Dendritic cell treated with granulocyte-macrophage colony-stimulating factor and Interleukin-4, amounts not matched to agents 40 ng/mL and 50 ng/mL, for 4 days (primary cell): Measurements from ENCODE around the gene IGF2BP2.
"Not testable (repeated sequence)": the region's sequence is repeated elsewhere in the genome, so short reads cannot be mapped to it uniquely, and the experiment has no call there.

ENCODE experiments used
- H3K27ac Mint-ChIP-seq: one replicate; pipeline ENCODE4 v1.8.0; 2022; ENCODE audit warnings: mild to moderate bottlenecking, mixed read lengths
- H3K27me3 Mint-ChIP-seq: one replicate; pipeline ENCODE4 v1.8.0; 2022; ENCODE audit warnings: mild to moderate bottlenecking, mixed read lengths
- H3K36me3 Mint-ChIP-seq: one replicate; pipeline ENCODE4 v1.8.0; 2022; ENCODE audit warnings: low read depth, mixed read lengths
- H3K4me1 Mint-ChIP-seq: one replicate; pipeline ENCODE4 v1.8.0; 2022; ENCODE audit warnings: low read depth, mixed read lengths
- H3K4me3 Mint-ChIP-seq: one replicate; pipeline ENCODE4 v1.8.0; 2022; ENCODE audit warnings: mild to moderate bottlenecking, moderate library complexity, mixed read lengths
- H3K9me3 Mint-ChIP-seq: one replicate; pipeline ENCODE4 v1.8.0; 2022; ENCODE audit warnings: mixed read lengths
- intact Hi-C: fragments of 100-400 bp; cut with micrococcal nuclease; formaldehyde crosslinking; loops from one replicate; pipeline ENCODE4 v1.15.0; 2022

The IGF2BP2 gene

GRCh38 chr3:185663929-185664328, 160.9 kb downstream of the IGF2BP2 start:
- Mint-ChIP-seq H3K27ac (no peak overlapping the region), H3K4me1 (peaks cover 25% of the 10 kb centered on the region), H3K4me3 (no peak overlapping the region), H3K9me3 (no peaks in the 10 kb centered on the region), H3K36me3 (peaks cover 6% of the 10 kb centered on the region), H3K27me3 (no peaks in the 10 kb centered on the region)
- intact Hi-C loops: no loop called here

- Mint-ChIP-seq H3K27me3 (no peaks in the 10 kb centered on the region), H3K9me3 (no peaks in the 10 kb centered on the region), H3K4me3 (no peak overlapping the region), H3K27ac (no peak overlapping the region), H3K36me3 (peaks cover 6% of the 10 kb centered on the region), H3K4me1 (peaks cover 35% of the 10 kb centered on the region)
- intact Hi-C loops: no loop called here
Observed at GRCh38 chr3:185661772-185662171, 163.1 kb downstream of the IGF2BP2 start.

GRCh38 chr3:185661296-185661695, 163.5 kb downstream of the IGF2BP2 start:
- H3K27me3 Mint-ChIP-seq, intact Hi-C loops, H3K9me3 Mint-ChIP-seq, H3K4me3 Mint-ChIP-seq, H3K27ac Mint-ChIP-seq: not testable (repeated sequence)
- Mint-ChIP-seq H3K36me3 (peaks cover 10% of the 10 kb centered on the region), H3K4me1 (peaks cover 35% of the 10 kb centered on the region)

- Mint-ChIP-seq H3K27me3 (no peaks in the 10 kb centered on the region), H3K4me1 (peaks cover 31% of the 10 kb centered on the region), H3K4me3 (peak overlapping the region; percentile 37), H3K36me3 (peaks cover 13% of the 10 kb centered on the region), H3K9me3 (no peaks in the 10 kb centered on the region), H3K27ac (peak overlapping the region; percentile 20)
- intact Hi-C loops: loop anchor here (1.0 kb wide), 1 partner anchor 108 kb away; no protein-coding TSS in a partner anchor
Observed at GRCh38 chr3:185659942-185660921, 164.6 kb downstream of the IGF2BP2 start.

GRCh38 chr3:185658943-185659342, 165.9 kb downstream of the IGF2BP2 start:
- Mint-ChIP-seq H3K4me3 (no peak overlapping the region), H3K36me3 (peaks cover 13% of the 10 kb centered on the region), H3K27me3 (no peaks in the 10 kb centered on the region), H3K4me1 (peaks cover 26% of the 10 kb centered on the region), H3K9me3 (no peaks in the 10 kb centered on the region), H3K27ac (peak overlapping the region; percentile 20)
- intact Hi-C loops: no loop called here

- H3K4me1 Mint-ChIP-seq: peaks cover 26% of the 10 kb centered on the region
- no peaks in the 10 kb centered on the region for H3K9me3 Mint-ChIP-seq
- peaks cover 13% of the 10 kb centered on the region for H3K36me3 Mint-ChIP-seq
- H3K27me3 Mint-ChIP-seq: no peaks in the 10 kb centered on the region
- intact Hi-C loops: no loop called here
- peak overlapping the region; percentile 20 for H3K27ac Mint-ChIP-seq
- no peak overlapping the region for H3K4me3 Mint-ChIP-seq
Observed at GRCh38 chr3:185658504-185658912, 166.3 kb downstream of the IGF2BP2 start.

- Mint-ChIP-seq H3K36me3 (peaks cover 13% of the 10 kb centered on the region), H3K4me1 (peaks cover 26% of the 10 kb centered on the region), H3K4me3 (no peak overlapping the region), H3K27me3 (no peaks in the 10 kb centered on the region), H3K27ac (peak overlapping the region; percentile 20), H3K9me3 (no peaks in the 10 kb centered on the region)
- intact Hi-C loops: no loop called here
Observed at GRCh38 chr3:185657691-185658503, 166.9 kb downstream of the IGF2BP2 start.

- H3K27ac Mint-ChIP-seq: no peak overlapping the region
- H3K4me1 Mint-ChIP-seq: peaks cover 26% of the 10 kb centered on the region
- H3K27me3 Mint-ChIP-seq: no peaks in the 10 kb centered on the region
- H3K9me3 Mint-ChIP-seq: no peaks in the 10 kb centered on the region
- no peak overlapping the region for H3K4me3 Mint-ChIP-seq
- intact Hi-C loops: no loop called here
- peaks cover 13% of the 10 kb centered on the region for H3K36me3 Mint-ChIP-seq
Observed at GRCh38 chr3:185657211-185657610, 167.6 kb downstream of the IGF2BP2 start.

- intact Hi-C loops: no loop called here
- Mint-ChIP-seq H3K27me3 (no peaks in the 10 kb centered on the region), H3K36me3 (peaks cover 13% of the 10 kb centered on the region), H3K9me3 (no peaks in the 10 kb centered on the region), H3K4me1 (peaks cover 26% of the 10 kb centered on the region), H3K27ac (no peak overlapping the region), H3K4me3 (no peak overlapping the region)
Observed at GRCh38 chr3:185656321-185656840, 168.5 kb downstream of the IGF2BP2 start.

- Mint-ChIP-seq H3K4me3 (no peak overlapping the region), H3K27ac (no peak overlapping the region), H3K27me3 (no peaks in the 10 kb centered on the region), H3K36me3 (peaks cover 13% of the 10 kb centered on the region), H3K9me3 (no peaks in the 10 kb centered on the region), H3K4me1 (peaks cover 26% of the 10 kb centered on the region)
- intact Hi-C loops: no loop called here
Observed at GRCh38 chr3:185655426-185656320, 169.2 kb downstream of the IGF2BP2 start.

- Mint-ChIP-seq H3K4me3 (no peak overlapping the region), H3K36me3 (peaks cover 13% of the 10 kb centered on the region), H3K4me1 (peaks cover 17% of the 10 kb centered on the region), H3K27me3 (no peaks in the 10 kb centered on the region), H3K27ac (no peak overlapping the region), H3K9me3 (no peaks in the 10 kb centered on the region)
- intact Hi-C loops: no loop called here
Observed at GRCh38 chr3:185654758-185655145, 170.1 kb downstream of the IGF2BP2 start.

- no peaks in the 10 kb centered on the region for H3K9me3 Mint-ChIP-seq
- H3K4me3 Mint-ChIP-seq: no peak overlapping the region
- no peak overlapping the region for H3K27ac Mint-ChIP-seq
- H3K4me1 Mint-ChIP-seq: peaks cover 18% of the 10 kb centered on the region
- H3K36me3 Mint-ChIP-seq: peaks cover 13% of the 10 kb centered on the region
- no peaks in the 10 kb centered on the region for H3K27me3 Mint-ChIP-seq
- intact Hi-C loops: no loop called here
Observed at GRCh38 chr3:185653949-185654757, 170.7 kb downstream of the IGF2BP2 start.
